Neural cell (in vitro differentiated cells): Measurements from ENCODE around the gene MAGI2. TPM values are rescaled to one million over a fixed set of nuclear protein-coding genes. Genes with fewer than 3 reads are reported as not detected.

Experiments used
- H2AFZ ChIP-seq: fragments of 200-600, 300-800 bp; sonication (generic), shearing (Covaris generic); 2 replicates; pipeline ENCODE4 v1.6.0; 2014; ENCODE audit warnings: low read depth, mild to moderate bottlenecking, antibody characterized with exemption, low read length, moderate library complexity
- H3F3A ChIP-seq: fragments of 200-600 bp; shearing (Covaris generic); 2 replicates; pipeline ENCODE4 v1.6.1; 2016; ENCODE audit warnings: mild to moderate bottlenecking, moderate library complexity, mixed read lengths, antibody characterized with exemption, low read length; ENCODE audit not compliant: insufficient read depth, poor library complexity, severe bottlenecking
- H3K27ac ChIP-seq: fragments of 200-600, 300-800 bp; sonication (generic), shearing (Covaris generic); 2 replicates; pipeline ENCODE4 v1.5.1; 2014; ENCODE audit warnings: mild to moderate bottlenecking, low read length, moderate library complexity
- H3K27me3 ChIP-seq: fragments of 300-800, 200-600 bp; sonication (generic), shearing (Covaris generic); 2 replicates; pipeline ENCODE4 v1.6.0; 2014; ENCODE audit warnings: mild to moderate bottlenecking, low read depth, low read length, moderate library complexity; ENCODE audit not compliant: insufficient read depth
- H3K36me3 ChIP-seq: fragments of 300-800, 200-600 bp; sonication (generic), shearing (Covaris generic); 2 replicates; pipeline ENCODE4 v1.5.1; 2014; ENCODE audit warnings: mild to moderate bottlenecking, antibody characterized with exemption, low read length, moderate library complexity; ENCODE audit not compliant: insufficient read depth
- H3K4me2 ChIP-seq: fragments of 300-800, 200-600 bp; sonication (generic), shearing (Covaris generic); 2 replicates; pipeline ENCODE4 v1.6.0; 2014; ENCODE audit warnings: mild to moderate bottlenecking, low read length
- H3K4me3 ChIP-seq: fragments of 300-800, 200-600 bp; sonication (generic), shearing (Covaris generic); 2 replicates; pipeline ENCODE4 v1.5.1; 2014; ENCODE audit warnings: mild to moderate bottlenecking, low read length, moderate library complexity
- H3K79me2 ChIP-seq: fragments of 200-600 bp; shearing (Covaris generic); replicated peaks from 2 replicates; pipeline ENCODE4 v1.6.0; 2014; ENCODE audit warnings: mild to moderate bottlenecking, low read length, moderate library complexity; ENCODE audit not compliant: insufficient read depth
- H3K9ac ChIP-seq: fragments of 300-800, 200-600 bp; sonication (generic), shearing (Covaris generic); 2 replicates; pipeline ENCODE4 v1.6.1; 2016; ENCODE audit warnings: mild to moderate bottlenecking, low read length, mixed read lengths
- H3K9me2 ChIP-seq: fragments of 200-600 bp; shearing (Covaris generic); 2 replicates; pipeline ENCODE4 v1.6.1; 2016; ENCODE audit warnings: mild to moderate bottlenecking, low read length, mixed read lengths; ENCODE audit not compliant: insufficient read depth
- H3K9me3 ChIP-seq: fragments of 200-600, 300-800 bp; sonication (generic), shearing (Covaris generic); 2 replicates; pipeline ENCODE4 v1.6.1; 2016; ENCODE audit warnings: mild to moderate bottlenecking, mixed run types, low read length, moderate library complexity, mixed read lengths
- H4K20me1 ChIP-seq: fragments of 200-600 bp; shearing (Covaris generic); 2 replicates; pipeline ENCODE4 v1.6.1; 2016; ENCODE audit warnings: mild to moderate bottlenecking, mixed run types; ENCODE audit not compliant: insufficient read depth
- EP300 ChIP-seq: fragments of 450-650 bp; conservative IDR thresholded peaks from 2 replicates; pipeline ENCODE4 v1.6.1; 2014; ENCODE audit warnings: antibody characterized with exemption, mild to moderate bottlenecking, moderate library complexity; ENCODE audit not compliant: poor library complexity, severe bottlenecking
- EZH2 ChIP-seq: fragments of 200-600, 300-800 bp; shearing (Covaris generic), sonication (generic); IDR thresholded peaks from 2 replicates; pipeline ENCODE4 v1.6.1; 2014; ENCODE audit warnings: antibody characterized with exemption, low read length, borderline replicate concordance, mild to moderate bottlenecking; ENCODE audit not compliant: insufficient read depth, poor library complexity, severe bottlenecking
- MXI1 ChIP-seq: fragments of 450-650 bp; conservative IDR thresholded peaks from 2 replicates; pipeline ENCODE4 v1.6.1; 2014; ENCODE audit warnings: antibody characterized with exemption, mild to moderate bottlenecking; ENCODE audit not compliant: poor library complexity, severe bottlenecking
- POLR2AphosphoS5 ChIP-seq: IDR thresholded peaks from 2 replicates; pipeline ENCODE4 v1.6.1; 2012
- RAD21 ChIP-seq: fragments of 450-650 bp; conservative IDR thresholded peaks from 2 replicates; pipeline ENCODE4 v1.6.1; 2014; ENCODE audit warnings: antibody characterized with exemption, mild to moderate bottlenecking, moderate library complexity
- SMC3 ChIP-seq: fragments of 450-650 bp; conservative IDR thresholded peaks from 2 replicates; pipeline ENCODE4 v1.6.1; 2014; ENCODE audit warnings: antibody characterized with exemption, mild to moderate bottlenecking, moderate library complexity; ENCODE audit not compliant: poor library complexity
- TAF1 ChIP-seq: IDR thresholded peaks from 2 replicates; pipeline ENCODE4 v1.6.1; 2012; ENCODE audit warnings: low read depth
- polyA plus RNA-seq: library from polyadenylated mRNA; depleted of rRNA; stranded (reverse); fragments of >200 nt; gene quantifications from 2 replicates; pipeline ENCODE4 v1.2.3, GENCODE V29; 2014
- TF ChIP-seq, protein P1 (sequence below): fragments of 450-650 bp; IDR thresholded peaks from 2 replicates; pipeline ENCODE4 v1.5.1; 2014; ENCODE audit warnings: antibody characterized with exemption, mild to moderate bottlenecking, moderate library complexity; ENCODE audit not compliant: poor library complexity, severe bottlenecking
- TF ChIP-seq, protein P2 (sequence below): IDR thresholded peaks from 2 replicates; pipeline ENCODE4 v1.6.1; 2012; ENCODE audit warnings: borderline replicate concordance

Gene MAGI2
- polyA plus RNA-seq, 1 donor from 2014 or later, result 19.3 TPM

DNA sequence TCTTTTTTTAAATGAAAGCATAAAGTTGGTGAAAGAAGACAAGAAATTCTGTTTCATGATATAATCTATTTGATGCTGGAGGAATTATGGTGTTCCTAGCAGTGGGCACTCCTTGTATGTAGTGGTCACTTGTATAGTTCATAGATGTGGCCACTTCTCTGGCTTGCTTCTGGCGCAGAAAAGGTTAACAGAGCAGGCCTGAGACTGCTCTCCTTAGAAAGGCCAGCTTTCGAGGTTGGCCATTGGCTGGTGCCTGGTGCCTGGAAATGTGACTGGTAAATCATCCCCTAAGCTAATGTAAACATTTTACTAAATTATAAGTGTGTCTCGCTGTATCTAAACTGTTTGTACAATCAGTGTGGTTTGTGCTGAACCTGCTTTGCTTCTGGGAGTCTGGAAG is 1378.8 kb downstream of the MAGI2 start:
- Histone ChIP-seq H3K36me3 (peaks cover 4% of the 10 kb centered on the region), H4K20me1 (no peaks in the 10 kb centered on the region), H3K9ac (no peak overlapping the region), H3K9me2 (no peaks in the 10 kb centered on the region), H3K9me3 (no peaks in the 10 kb centered on the region), H2AFZ (no peak overlapping the region), H3K79me2 (no peaks in the 10 kb centered on the region), H3K27ac (no peak overlapping the region), H3K4me2 (no peak overlapping the region), H3F3A (no peaks in the 10 kb centered on the region), H3K4me3 (no peak overlapping the region), H3K27me3 (no peaks in the 10 kb centered on the region)
- no peak for TF ChIP-seq EP300
- no peak for TF ChIP-seq RAD21
- no peak for TF ChIP-seq TAF1
- TF ChIP-seq SMC3, result no peak
- TF ChIP-seq, protein P1, sequence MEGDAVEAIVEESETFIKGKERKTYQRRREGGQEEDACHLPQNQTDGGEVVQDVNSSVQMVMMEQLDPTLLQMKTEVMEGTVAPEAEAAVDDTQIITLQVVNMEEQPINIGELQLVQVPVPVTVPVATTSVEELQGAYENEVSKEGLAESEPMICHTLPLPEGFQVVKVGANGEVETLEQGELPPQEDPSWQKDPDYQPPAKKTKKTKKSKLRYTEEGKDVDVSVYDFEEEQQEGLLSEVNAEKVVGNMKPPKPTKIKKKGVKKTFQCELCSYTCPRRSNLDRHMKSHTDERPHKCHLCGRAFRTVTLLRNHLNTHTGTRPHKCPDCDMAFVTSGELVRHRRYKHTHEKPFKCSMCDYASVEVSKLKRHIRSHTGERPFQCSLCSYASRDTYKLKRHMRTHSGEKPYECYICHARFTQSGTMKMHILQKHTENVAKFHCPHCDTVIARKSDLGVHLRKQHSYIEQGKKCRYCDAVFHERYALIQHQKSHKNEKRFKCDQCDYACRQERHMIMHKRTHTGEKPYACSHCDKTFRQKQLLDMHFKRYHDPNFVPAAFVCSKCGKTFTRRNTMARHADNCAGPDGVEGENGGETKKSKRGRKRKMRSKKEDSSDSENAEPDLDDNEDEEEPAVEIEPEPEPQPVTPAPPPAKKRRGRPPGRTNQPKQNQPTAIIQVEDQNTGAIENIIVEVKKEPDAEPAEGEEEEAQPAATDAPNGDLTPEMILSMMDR, result no peak
- TF ChIP-seq MXI1, result no peak
- TF ChIP-seq, protein P2, sequence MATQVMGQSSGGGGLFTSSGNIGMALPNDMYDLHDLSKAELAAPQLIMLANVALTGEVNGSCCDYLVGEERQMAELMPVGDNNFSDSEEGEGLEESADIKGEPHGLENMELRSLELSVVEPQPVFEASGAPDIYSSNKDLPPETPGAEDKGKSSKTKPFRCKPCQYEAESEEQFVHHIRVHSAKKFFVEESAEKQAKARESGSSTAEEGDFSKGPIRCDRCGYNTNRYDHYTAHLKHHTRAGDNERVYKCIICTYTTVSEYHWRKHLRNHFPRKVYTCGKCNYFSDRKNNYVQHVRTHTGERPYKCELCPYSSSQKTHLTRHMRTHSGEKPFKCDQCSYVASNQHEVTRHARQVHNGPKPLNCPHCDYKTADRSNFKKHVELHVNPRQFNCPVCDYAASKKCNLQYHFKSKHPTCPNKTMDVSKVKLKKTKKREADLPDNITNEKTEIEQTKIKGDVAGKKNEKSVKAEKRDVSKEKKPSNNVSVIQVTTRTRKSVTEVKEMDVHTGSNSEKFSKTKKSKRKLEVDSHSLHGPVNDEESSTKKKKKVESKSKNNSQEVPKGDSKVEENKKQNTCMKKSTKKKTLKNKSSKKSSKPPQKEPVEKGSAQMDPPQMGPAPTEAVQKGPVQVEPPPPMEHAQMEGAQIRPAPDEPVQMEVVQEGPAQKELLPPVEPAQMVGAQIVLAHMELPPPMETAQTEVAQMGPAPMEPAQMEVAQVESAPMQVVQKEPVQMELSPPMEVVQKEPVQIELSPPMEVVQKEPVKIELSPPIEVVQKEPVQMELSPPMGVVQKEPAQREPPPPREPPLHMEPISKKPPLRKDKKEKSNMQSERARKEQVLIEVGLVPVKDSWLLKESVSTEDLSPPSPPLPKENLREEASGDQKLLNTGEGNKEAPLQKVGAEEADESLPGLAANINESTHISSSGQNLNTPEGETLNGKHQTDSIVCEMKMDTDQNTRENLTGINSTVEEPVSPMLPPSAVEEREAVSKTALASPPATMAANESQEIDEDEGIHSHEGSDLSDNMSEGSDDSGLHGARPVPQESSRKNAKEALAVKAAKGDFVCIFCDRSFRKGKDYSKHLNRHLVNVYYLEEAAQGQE, result no peak
- TF ChIP-seq EZH2, result no peak
- no peak for TF ChIP-seq POLR2AphosphoS5

DNA sequence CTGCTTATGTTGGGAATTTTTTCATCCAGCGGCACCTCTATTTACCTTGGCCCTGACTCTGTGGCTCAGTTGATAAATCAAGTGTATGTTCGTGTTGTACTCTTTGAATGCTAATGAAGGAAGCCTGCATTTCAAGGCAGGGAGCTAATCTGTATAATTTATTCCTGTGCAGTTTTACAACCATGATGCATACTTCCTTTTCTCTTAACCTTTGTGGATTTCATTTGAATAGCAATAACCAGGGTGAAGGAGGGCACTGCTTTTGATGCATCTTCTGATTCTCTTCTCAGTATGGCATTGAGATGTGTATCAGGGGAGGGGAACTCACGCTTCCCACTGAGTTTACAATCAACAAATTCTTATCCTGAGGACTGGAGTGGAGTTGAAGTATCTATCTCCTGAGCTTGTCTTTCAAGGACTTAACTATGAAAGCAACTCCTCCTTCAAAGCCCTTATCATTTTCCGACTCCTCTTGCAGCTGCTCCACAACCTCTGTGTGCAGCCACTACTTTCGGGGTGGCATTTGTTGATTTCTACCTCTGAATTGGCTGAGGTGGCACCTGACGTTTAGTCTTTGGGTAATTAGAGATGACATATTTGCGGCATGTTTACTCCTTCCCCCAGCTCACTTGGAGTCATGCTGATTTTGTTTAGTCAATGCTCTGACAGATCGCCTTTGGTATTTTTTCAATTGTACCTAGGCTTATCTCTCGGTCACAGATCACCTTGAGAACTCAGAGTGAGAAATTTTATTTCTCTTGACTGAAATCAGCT is 1379.7 kb downstream of the MAGI2 start:
- no peaks in the 10 kb centered on the region for H4K20me1 ChIP-seq
- no peaks in the 10 kb centered on the region for H3K27me3 ChIP-seq
- H3K9ac ChIP-seq, result no peak overlapping the region
- H3K27ac ChIP-seq, result no peak overlapping the region
- H3K79me2 ChIP-seq, result no peaks in the 10 kb centered on the region
- peaks cover 4% of the 10 kb centered on the region for H3K36me3 ChIP-seq
- H3K9me3 ChIP-seq, result no peaks in the 10 kb centered on the region
- H2AFZ ChIP-seq, result no peak overlapping the region
- TF ChIP-seq RAD21, result no peak
- TF ChIP-seq SMC3, result no peak
- TF ChIP-seq POLR2AphosphoS5, result no peak
- TF ChIP-seq EP300, result no peak
- TF ChIP-seq EZH2, result no peak
- no peak for TF ChIP-seq TAF1
- TF ChIP-seq, protein P2, result no peak
- TF ChIP-seq MXI1, result no peak
- TF ChIP-seq, protein P1, result no peak
- no peak overlapping the region for H3K4me2 ChIP-seq
- no peaks in the 10 kb centered on the region for H3F3A ChIP-seq
- H3K4me3 ChIP-seq, result no peak overlapping the region
- H3K9me2 ChIP-seq, result no peaks in the 10 kb centered on the region
